ENCODE results near the gene VTI1A.
"Not testable (repeated sequence)": the region's sequence is repeated elsewhere in the genome, so short reads cannot be mapped to it uniquely, and the experiment has no call there.

Gene VTI1A

GRCh38 chr10:112590786-112591185, 143.8 kb downstream of the VTI1A start:
- not testable (repeated sequence) for DNase-seq

- no peak for DNase-seq
Observed at GRCh38 chr10:112593023-112593422, 146.0 kb downstream of the VTI1A start.

GRCh38 chr10:112601214-112602090, 154.4 kb downstream of the VTI1A start:
- DNase-seq: no peak

GRCh38 chr10:112603062-112603461, 156.0 kb downstream of the VTI1A start:
- DNase-seq: no peak

GRCh38 chr10:112605063-112605462, 158.0 kb downstream of the VTI1A start:
- no peak for DNase-seq

GRCh38 chr10:112607506-112607905, 160.5 kb downstream of the VTI1A start:
- DNase-seq: no peak

GRCh38 chr10:112613620-112614019, 166.6 kb downstream of the VTI1A start:
- DNase-seq: no peak

- no peak for DNase-seq
Observed at GRCh38 chr10:112614072-112614471, 167.1 kb downstream of the VTI1A start.

- no peak for DNase-seq
Observed at GRCh38 chr10:112614586-112614985, 167.6 kb downstream of the VTI1A start.

- DNase-seq: no peak
Observed at GRCh38 chr10:112615269-112615668, 168.3 kb downstream of the VTI1A start.

GRCh38 chr10:112616647-112617046, 169.6 kb downstream of the VTI1A start:
- no peak for DNase-seq

GRCh38 chr10:112618814-112619213, 171.8 kb downstream of the VTI1A start:
- no peak for DNase-seq

- DNase-seq: no peak
Observed at GRCh38 chr10:112619556-112619955, 172.5 kb downstream of the VTI1A start.

GRCh38 chr10:112622786-112623185, 175.8 kb downstream of the VTI1A start:
- DNase-seq: no peak

GRCh38 chr10:112624546-112625048, 177.6 kb downstream of the VTI1A start:
- DNase-seq: no peak

GRCh38 chr10:112628951-112629609, 182.1 kb downstream of the VTI1A start:
- no peak for DNase-seq

GRCh38 chr10:112631501-112632400, 184.7 kb downstream of the VTI1A start:
- DNase-seq: no peak

GRCh38 chr10:112634096-112634830, 187.2 kb downstream of the VTI1A start:
- DNase-seq: no peak

- DNase-seq: no peak
Observed at GRCh38 chr10:112637901-112638300, 190.9 kb downstream of the VTI1A start.

- no peak for DNase-seq
Observed at GRCh38 chr10:112639298-112639697, 192.3 kb downstream of the VTI1A start.

GRCh38 chr10:112640638-112641037, 193.6 kb downstream of the VTI1A start:
- no peak for DNase-seq

- DNase-seq: no peak
Observed at GRCh38 chr10:112643600-112644264, 196.7 kb downstream of the VTI1A start.

Measured in stimulated activated CD4-positive, alpha-beta T cell treated with anti-CD3 and anti-CD28 coated beads, Interleukin-2, amount 100 ng/mL, for 24 hours (primary cell).